ENCODE measurements around the gene ADCY2. TPM values are rescaled to one million over a fixed set of nuclear protein-coding genes. Genes with fewer than 3 reads are reported as not detected.

Gene ADCY2
- total and polyA plus RNA-seq, 9 of the 15 experiments (the other 6 are each of a cell fraction or from before 2014, with no cell fraction given), result 0.01 to 0.15 (median 0.03) TPM; not detected in 5

GRCh38 chr5:7668161-7668560 lies 272.2 kb downstream of the ADCY2 start:
- Histone ChIP-seq H3K9me1 (ENCODE audit: control insufficient read depth, insufficient read depth, low read length) (no peaks in the 10 kb centered on the region), H3K4me2 (ENCODE audit: insufficient read depth, low read length) (no peak overlapping the region), H4K20me1 (replicated peaks; ENCODE audit: control insufficient read depth, insufficient read depth, low read length) (no peaks in the 10 kb centered on the region), H3K9me3 (replicated peaks; ENCODE audit: control insufficient read depth, insufficient read depth, low read depth, low read length) (no peaks in the 10 kb centered on the region), H3K27ac (ENCODE audit: extremely low read depth, low read depth, low read length) (no peak overlapping the region), H3K4me3 (no peak overlapping the region), H3K79me2 (ENCODE audit: control insufficient read depth, insufficient read depth, low read length) (no peaks in the 10 kb centered on the region), H3K9ac (ENCODE audit: insufficient read depth in 1 of 2, low read depth in 2 of 2, low read length in 2 of 2) (no peak overlapping the region), H3K4me1 (replicated peaks in 1 of 2; ENCODE audit: control insufficient read depth in 2 of 2, insufficient read depth in 2 of 2, low read length in 2 of 2) (no peaks in the 10 kb centered on the region), H3K27me3 (ENCODE audit: control insufficient read depth in 2 of 2, insufficient read depth in 2 of 2, low read length in 2 of 2) (peaks cover 4 to 10% of the 10 kb centered on the region in 2 experiments; a peak in 2 of 5 replicates), H3K36me3 (ENCODE audit: control insufficient read depth, insufficient read depth, low read length) (no peaks in the 10 kb centered on the region), H2AFZ (ENCODE audit: low read depth, low read length) (no peak overlapping the region)
- 7% methylated on average over 1 of the region's 1 CpG for WGBS (ENCODE audit: insufficient coverage, low coverage, missing lambda C conversion rate)
- ATAC-seq (no peak), FAIRE-seq (no peak), DNase-seq (ENCODE audit: extremely low read depth in 1 of 4, low spot score in 3 of 4) (no peak)
- no TSS peak for BruUV-seq (replicated peaks)
- in situ Hi-C loops (cut with MboI) (no loop called here), intact Hi-C loops (cut with micrococcal nuclease) (no loop called here)
- CTCF ChIA-PET (ENCODE audit: low intra/inter-chr PET ratio), result no interaction called here
- POLR2A ChIA-PET, result no interaction called here
- TF ChIP-seq STAT5A (IDR thresholded peaks at IDR 0.05; ENCODE audit: borderline replicate concordance, low read length) (no peak), JUNB (CRISPR knock-in tag; conservative IDR thresholded peaks at IDR 0.05) (no peak), ZNF609 (CRISPR knock-in tag; IDR thresholded peaks at IDR 0.05; ENCODE audit: borderline replicate concordance) (no peak), ZNF23 (CRISPR knock-in tag; IDR thresholded peaks at IDR 0.05) (no peak), ZNF668 (CRISPR knock-in tag; IDR thresholded peaks at IDR 0.05) (no peak), BRD4 (IDR thresholded peaks at IDR 0.05) (no peak), ZFX (CRISPR knock-in tag; IDR thresholded peaks at IDR 0.05) (no peak), POLR2H (tag; IDR thresholded peaks at IDR 0.05; ENCODE audit: low read depth) (no peak), HEY1 (CRISPR knock-in tag; IDR thresholded peaks at IDR 0.05; ENCODE audit: borderline replicate concordance) (no peak), TCF3 (CRISPR knock-in tag; IDR thresholded peaks at IDR 0.05) (no peak), SMAD2 (IDR thresholded peaks at IDR 0.05; ENCODE audit: low read depth, low read length) (no peak), ELF2 (CRISPR knock-in tag; IDR thresholded peaks at IDR 0.05) (no peak), HIVEP1 (CRISPR knock-in tag; IDR thresholded peaks at IDR 0.05) (no peak), ESRRB (CRISPR knock-in tag; IDR thresholded peaks at IDR 0.05; ENCODE audit: borderline replicate concordance) (no peak), ZNF282 (CRISPR knock-in tag; IDR thresholded peaks at IDR 0.05) (no peak)
- TF ChIP-seq, protein P1, sequence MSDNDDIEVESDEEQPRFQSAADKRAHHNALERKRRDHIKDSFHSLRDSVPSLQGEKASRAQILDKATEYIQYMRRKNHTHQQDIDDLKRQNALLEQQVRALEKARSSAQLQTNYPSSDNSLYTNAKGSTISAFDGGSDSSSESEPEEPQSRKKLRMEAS (CRISPR knock-in tag; IDR thresholded peaks at IDR 0.05), result no peak
- TF ChIP-seq, protein P2, sequence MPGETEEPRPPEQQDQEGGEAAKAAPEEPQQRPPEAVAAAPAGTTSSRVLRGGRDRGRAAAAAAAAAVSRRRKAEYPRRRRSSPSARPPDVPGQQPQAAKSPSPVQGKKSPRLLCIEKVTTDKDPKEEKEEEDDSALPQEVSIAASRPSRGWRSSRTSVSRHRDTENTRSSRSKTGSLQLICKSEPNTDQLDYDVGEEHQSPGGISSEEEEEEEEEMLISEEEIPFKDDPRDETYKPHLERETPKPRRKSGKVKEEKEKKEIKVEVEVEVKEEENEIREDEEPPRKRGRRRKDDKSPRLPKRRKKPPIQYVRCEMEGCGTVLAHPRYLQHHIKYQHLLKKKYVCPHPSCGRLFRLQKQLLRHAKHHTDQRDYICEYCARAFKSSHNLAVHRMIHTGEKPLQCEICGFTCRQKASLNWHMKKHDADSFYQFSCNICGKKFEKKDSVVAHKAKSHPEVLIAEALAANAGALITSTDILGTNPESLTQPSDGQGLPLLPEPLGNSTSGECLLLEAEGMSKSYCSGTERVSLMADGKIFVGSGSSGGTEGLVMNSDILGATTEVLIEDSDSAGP (CRISPR knock-in tag; IDR thresholded peaks at IDR 0.05), result no peak

Data from K562 (cell line).